PC-3 (cell line): ENCODE results near the gene UBE3D. TPM values are rescaled to one million over a fixed set of nuclear protein-coding genes. Genes with fewer than 3 reads are reported as not detected.
A peak's percentile ranks its signal among the peaks of the same experiment; 100 is the strongest.
"Not testable (repeated sequence)": the region's sequence is repeated elsewhere in the genome, so short reads cannot be mapped to it uniquely, and the experiment has no call there.

Experiments used
- ATAC-seq: fragments of 200-7000 bp; cut with Tn5 transposase; 2 replicates; pipeline ENCODE4 v1.9.1; 2020; ENCODE audit warnings: mild to moderate bottlenecking, moderate library complexity
- BruUV-seq: library from RNA; stranded (reverse); fragments of 400-500 nt; replicated peaks from 2 replicates; lab custom pipeline; 2021; lab: Mats Ljungman, UMichigan
- CTCF ChIA-PET: fragments of 300-600 bp; sonication (Branson Sonifier 250); formaldehyde crosslinking; loops from one replicate; lab custom pipeline; 2022; ENCODE audit warnings: antibody characterized with exemption; lab: Charles Lee
- POLR2A ChIA-PET: fragments of 300-600 bp; sonication (Branson Sonifier 250); formaldehyde crosslinking; loops from one replicate; lab custom pipeline; 2022; ENCODE audit warnings: antibody characterized with exemption; ENCODE audit not compliant: unreplicated experiment; lab: Charles Lee
- DNase-seq: peaks from one replicate; pipeline ENCODE4 v3.0.0-alpha.2; 2015
- H2AFZ ChIP-seq: fragments of 300-600 bp; sonication (generic); 2 replicates; pipeline ENCODE4 v1.6.0; 2016; ENCODE audit warnings: antibody characterized with exemption, low read length
- H3F3A ChIP-seq: fragments of 300-600 bp; sonication (generic); one replicate; pipeline ENCODE4 v1.6.0; 2017; ENCODE audit warnings: antibody characterized with exemption, low read length, control low read depth, mild to moderate bottlenecking; ENCODE audit not compliant: unreplicated experiment
- H3K27ac ChIP-seq: fragments of 300-600 bp; sonication (generic); 2 replicates; pipeline ENCODE4 v1.5.1; 2016; ENCODE audit warnings: mild to moderate bottlenecking, low read length
- H3K27me3 ChIP-seq: fragments of 300-600 bp; sonication (generic); 2 replicates; pipeline ENCODE4 v1.6.1; 2016; ENCODE audit warnings: low read length, mixed read lengths
- H3K36me3 ChIP-seq: fragments of 300-600 bp; sonication (generic); 2 replicates; pipeline ENCODE4 v1.6.1; 2016; ENCODE audit warnings: low read depth, mixed run types, low read length, mixed read lengths
- H3K4me1 ChIP-seq: fragments of 300-600 bp; sonication (generic); 2 replicates; pipeline ENCODE4 v1.5.1; 2016; ENCODE audit warnings: low read length; ENCODE audit not compliant: insufficient read depth
- H3K4me2 ChIP-seq: fragments of 300-600 bp; sonication (generic); 2 replicates; pipeline ENCODE4 v1.6.0; 2016; ENCODE audit warnings: low read length
- H3K4me3 ChIP-seq: fragments of 300-600 bp; sonication (generic); 2 replicates; pipeline ENCODE4 v1.5.1; 2016; ENCODE audit warnings: mild to moderate bottlenecking, low read length, mixed read lengths
- H3K79me2 ChIP-seq: fragments of 300-600 bp; sonication (generic); 2 replicates; pipeline ENCODE4 v1.6.1; 2017; ENCODE audit warnings: low read length, mixed read lengths
- H3K9ac ChIP-seq: fragments of 300-600 bp; sonication (generic); 2 replicates; pipeline ENCODE4 v1.6.0; 2016; ENCODE audit warnings: mild to moderate bottlenecking, low read length
- H3K9me2 ChIP-seq: fragments of 300-600 bp; sonication (generic); replicated peaks from 2 replicates; pipeline ENCODE4 v1.6.1; 2016; ENCODE audit warnings: mixed run types, low read length, mixed read lengths
- H3K9me3 ChIP-seq: fragments of 300-600 bp; sonication (generic); 2 replicates; pipeline ENCODE4 v1.6.1; 2016; ENCODE audit warnings: low read length, mixed read lengths
- H4K20me1 ChIP-seq: fragments of 300-600 bp; sonication (generic); 2 replicates; pipeline ENCODE4 v1.6.1; 2016; ENCODE audit warnings: low read length, mixed read lengths
- EZH2 ChIP-seq: fragments of 300-600 bp; sonication (generic); IDR thresholded peaks from one replicate; pipeline ENCODE4 v1.6.1; 2017; ENCODE audit warnings: antibody characterized with exemption, mild to moderate bottlenecking, low read length; ENCODE audit not compliant: unreplicated experiment
- EZH2phosphoT487 ChIP-seq: fragments of 300-600 bp; sonication (generic); IDR thresholded peaks from 2 replicates; pipeline ENCODE4 v1.6.1; 2018; ENCODE audit warnings: mild to moderate bottlenecking, antibody characterized with exemption, low read length, borderline replicate concordance
- intact Hi-C: fragments of 100-400 bp; cut with micrococcal nuclease; formaldehyde crosslinking; loops from 2 replicates; pipeline ENCODE4 v1.9.0; 2023
- total RNA-seq: library from RNA; depleted of rRNA; stranded (reverse); fragments of >200 nt; gene quantifications from 2 replicates; pipeline ENCODE4 v1.2.3, GENCODE V29; 2014
- TF ChIP-seq, protein P1 (sequence below): fragments of 300-600 bp; sonication (generic); conservative IDR thresholded peaks from 2 replicates; pipeline ENCODE4 v1.5.1; 2017; ENCODE audit warnings: antibody characterized with exemption, low read depth, mild to moderate bottlenecking, low read length

The UBE3D gene
- total RNA-seq, 1 experiment from 2014 or later = 5.0 TPM

GRCh38 chr6:82894653-82895259, 170.9 kb downstream of the UBE3D start:
- intact Hi-C loops = no loop called here
- BruUV-seq = no TSS peak
- Histone ChIP-seq H3K9me2 (no peaks in the 10 kb centered on the region), H2AFZ (no peak overlapping the region), H3K4me1 (no peaks in the 10 kb centered on the region), H3K4me2 (no peak overlapping the region), H3K9ac (no peak overlapping the region), H3K36me3 (no peaks in the 10 kb centered on the region), H3K27me3 (no peaks in the 10 kb centered on the region), H3F3A (no peaks in the 10 kb centered on the region), H3K4me3 (no peak overlapping the region), H3K9me3 (no peaks in the 10 kb centered on the region), H3K79me2 (no peaks in the 10 kb centered on the region), H3K27ac (no peak overlapping the region), H4K20me1 (no peaks in the 10 kb centered on the region)
- CTCF ChIA-PET = no interaction called here
- no peak for DNase-seq
- TF ChIP-seq, protein P1, sequence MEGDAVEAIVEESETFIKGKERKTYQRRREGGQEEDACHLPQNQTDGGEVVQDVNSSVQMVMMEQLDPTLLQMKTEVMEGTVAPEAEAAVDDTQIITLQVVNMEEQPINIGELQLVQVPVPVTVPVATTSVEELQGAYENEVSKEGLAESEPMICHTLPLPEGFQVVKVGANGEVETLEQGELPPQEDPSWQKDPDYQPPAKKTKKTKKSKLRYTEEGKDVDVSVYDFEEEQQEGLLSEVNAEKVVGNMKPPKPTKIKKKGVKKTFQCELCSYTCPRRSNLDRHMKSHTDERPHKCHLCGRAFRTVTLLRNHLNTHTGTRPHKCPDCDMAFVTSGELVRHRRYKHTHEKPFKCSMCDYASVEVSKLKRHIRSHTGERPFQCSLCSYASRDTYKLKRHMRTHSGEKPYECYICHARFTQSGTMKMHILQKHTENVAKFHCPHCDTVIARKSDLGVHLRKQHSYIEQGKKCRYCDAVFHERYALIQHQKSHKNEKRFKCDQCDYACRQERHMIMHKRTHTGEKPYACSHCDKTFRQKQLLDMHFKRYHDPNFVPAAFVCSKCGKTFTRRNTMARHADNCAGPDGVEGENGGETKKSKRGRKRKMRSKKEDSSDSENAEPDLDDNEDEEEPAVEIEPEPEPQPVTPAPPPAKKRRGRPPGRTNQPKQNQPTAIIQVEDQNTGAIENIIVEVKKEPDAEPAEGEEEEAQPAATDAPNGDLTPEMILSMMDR = no peak
- TF ChIP-seq EZH2phosphoT487 = no peak
- TF ChIP-seq EZH2 = no peak
- POLR2A ChIA-PET = no interaction called here
- ATAC-seq = no peak

- Histone ChIP-seq H3K27ac (no peak overlapping the region), H3K36me3 (no peaks in the 10 kb centered on the region), H3K79me2 (no peaks in the 10 kb centered on the region), H3K4me2 (no peak overlapping the region), H3F3A (no peaks in the 10 kb centered on the region), H3K9me2 (no peaks in the 10 kb centered on the region), H3K9me3 (no peaks in the 10 kb centered on the region), H3K27me3 (no peaks in the 10 kb centered on the region), H4K20me1 (no peaks in the 10 kb centered on the region), H3K4me1 (no peaks in the 10 kb centered on the region), H3K9ac (no peak overlapping the region), H2AFZ (no peak overlapping the region), H3K4me3 (no peak overlapping the region)
- TF ChIP-seq EZH2phosphoT487 (no peak), EZH2 (no peak)
- TF ChIP-seq, protein P1 = no peak
- no TSS peak for BruUV-seq
- CTCF ChIA-PET = no interaction called here
- DNase-seq = no peak
- POLR2A ChIA-PET = no interaction called here
- intact Hi-C loops = no loop called here
- ATAC-seq = no peak
Measured at GRCh38 chr6:82893889-82894652, 171.6 kb downstream of the UBE3D start.

- H3K4me2 ChIP-seq, H3K9me2 ChIP-seq, H2AFZ ChIP-seq, H3K79me2 ChIP-seq, H3K36me3 ChIP-seq, ATAC-seq, H3K4me1 ChIP-seq, H4K20me1 ChIP-seq, H3K4me3 ChIP-seq, CTCF ChIA-PET, H3F3A ChIP-seq, H3K9ac ChIP-seq, POLR2A ChIA-PET, BruUV-seq, intact Hi-C loops, H3K9me3 ChIP-seq, H3K27ac ChIP-seq, H3K27me3 ChIP-seq: not testable (repeated sequence)
- DNase-seq = peak; percentile 23
Measured at GRCh38 chr6:82891503-82891902, 174.1 kb downstream of the UBE3D start.
